Calu3 (cell line): ENCODE measurements around the gene EN1. TPM values are rescaled to one million over a fixed set of nuclear protein-coding genes. Genes with fewer than 3 reads are reported as not detected.
A peak's percentile ranks its signal among the peaks of the same experiment; 100 is the strongest.

ENCODE experiments used
- BruUV-seq: library from RNA; stranded (reverse); fragments of 400-500 nt; replicated peaks from 2 replicates; lab custom pipeline; 2021; lab: Mats Ljungman, UMichigan
- CTCF ChIA-PET: fragments of 300-600 bp; sonication (Branson Sonifier 250); formaldehyde crosslinking; loops from one replicate; lab custom pipeline; 2022; ENCODE audit warnings: antibody characterized with exemption; lab: Charles Lee
- DNase-seq: peaks from one replicate; pipeline ENCODE4 v3.0.0; 2022
- H3K27ac Mint-ChIP-seq: one replicate; pipeline ENCODE4 v1.8.0; 2022; ENCODE audit warnings: mixed read lengths; ENCODE audit not compliant: unreplicated experiment
- H3K27me3 Mint-ChIP-seq: one replicate; pipeline ENCODE4 v1.8.0; 2022; ENCODE audit warnings: mixed read lengths; ENCODE audit not compliant: unreplicated experiment
- H3K36me3 Mint-ChIP-seq: one replicate; pipeline ENCODE4 v1.8.0; 2022; ENCODE audit warnings: mild to moderate bottlenecking, moderate library complexity, mixed read lengths; ENCODE audit not compliant: insufficient read depth, unreplicated experiment
- H3K4me1 Mint-ChIP-seq: one replicate; pipeline ENCODE4 v1.8.0; 2022; ENCODE audit warnings: mild to moderate bottlenecking, low read depth, mixed read lengths; ENCODE audit not compliant: unreplicated experiment
- H3K4me3 Mint-ChIP-seq: one replicate; pipeline ENCODE4 v1.8.0; 2022; ENCODE audit warnings: mild to moderate bottlenecking, low read depth, moderate library complexity, mixed read lengths; ENCODE audit not compliant: unreplicated experiment
- H3K9me3 Mint-ChIP-seq: one replicate; pipeline ENCODE4 v1.8.0; 2022; ENCODE audit warnings: low read depth, mixed read lengths; ENCODE audit not compliant: unreplicated experiment
- CTCF ChIP-seq: fragments of 200-600 bp; IDR thresholded peaks from one replicate; pipeline ENCODE4 v1.8.0; 2022; ENCODE audit warnings: antibody characterized with exemption; ENCODE audit not compliant: unreplicated experiment
- intact Hi-C: fragments of 100-400 bp; cut with micrococcal nuclease; formaldehyde crosslinking; loops from one replicate; pipeline ENCODE4 v1.10.0; 2022; ENCODE audit not compliant: unreplicated experiment
- total RNA-seq: library from RNA; stranded (reverse); gene quantifications from 2 replicates; pipeline ENCODE4 v1.2.3, GENCODE V29; 2022

Gene EN1
- total RNA-seq, 1 experiment from 2014 or later: 2.3 TPM

GRCh38 chr2:118810766-118811165 lies 36.7 kb downstream of the EN1 start:
- H3K27me3 Mint-ChIP-seq: peaks cover 8% of the 10 kb centered on the region
- no peak overlapping the region for H3K4me3 Mint-ChIP-seq
- no TSS peak for BruUV-seq

GRCh38 chr2:118808429-118808809 lies 39.0 kb downstream of the EN1 start:
- intact Hi-C loops: no loop called here
- no peak overlapping the region for H3K27ac Mint-ChIP-seq
- no peak for TF ChIP-seq CTCF
- H3K27me3 Mint-ChIP-seq: peaks cover 8% of the 10 kb centered on the region
- CTCF ChIA-PET: interaction anchor here (0.7 to 0.8 kb wide), 2 partner anchors 20 to 210 kb away, joined by 3 read pairs; no protein-coding TSS in a partner anchor
- no peak for DNase-seq
- no peaks in the 10 kb centered on the region for H3K4me1 Mint-ChIP-seq
- H3K4me3 Mint-ChIP-seq: peak overlapping the region; percentile 14
- BruUV-seq: no TSS peak
- H3K36me3 Mint-ChIP-seq: no peaks in the 10 kb centered on the region
- H3K9me3 Mint-ChIP-seq: no peaks in the 10 kb centered on the region

More at GRCh38 chr2:118810766-118811165, 36.7 kb downstream of the EN1 start:
- Mint-ChIP-seq H3K36me3 (no peaks in the 10 kb centered on the region), H3K9me3 (no peaks in the 10 kb centered on the region), H3K4me1 (no peaks in the 10 kb centered on the region), H3K27ac (no peak overlapping the region)
- CTCF ChIA-PET: no interaction called here
- TF ChIP-seq CTCF: no peak
- intact Hi-C loops: no loop called here
- DNase-seq: no peak

- Mint-ChIP-seq H3K36me3 (no peaks in the 10 kb centered on the region), H3K27me3 (peaks cover 3% of the 10 kb centered on the region), H3K4me3 (peak overlapping the region; percentile 14), H3K4me1 (peaks cover 5% of the 10 kb centered on the region), H3K27ac (no peak overlapping the region), H3K9me3 (no peaks in the 10 kb centered on the region)
- intact Hi-C loops: no loop called here
- DNase-seq: no peak
- no TSS peak for BruUV-seq
- CTCF ChIA-PET: interaction anchor here (0.8 kb wide), 1 partner anchor 20 kb away, joined by 3 read pairs; no protein-coding TSS in a partner anchor
- no peak for TF ChIP-seq CTCF
Observed at GRCh38 chr2:118807668-118808428, 39.6 kb downstream of the EN1 start.

- no TSS peak for BruUV-seq
- intact Hi-C loops: no loop called here
- TF ChIP-seq CTCF: no peak
- Mint-ChIP-seq H3K9me3 (no peaks in the 10 kb centered on the region), H3K4me3 (no peak overlapping the region), H3K27ac (no peak overlapping the region), H3K4me1 (peaks cover 8% of the 10 kb centered on the region), H3K27me3 (no peaks in the 10 kb centered on the region), H3K36me3 (no peaks in the 10 kb centered on the region)
- DNase-seq: no peak
- CTCF ChIA-PET: no interaction called here
Observed at GRCh38 chr2:118806797-118807667, 40.4 kb downstream of the EN1 start.
